ENCODE results near the gene MAML3.

MAML3 gene

DNA sequence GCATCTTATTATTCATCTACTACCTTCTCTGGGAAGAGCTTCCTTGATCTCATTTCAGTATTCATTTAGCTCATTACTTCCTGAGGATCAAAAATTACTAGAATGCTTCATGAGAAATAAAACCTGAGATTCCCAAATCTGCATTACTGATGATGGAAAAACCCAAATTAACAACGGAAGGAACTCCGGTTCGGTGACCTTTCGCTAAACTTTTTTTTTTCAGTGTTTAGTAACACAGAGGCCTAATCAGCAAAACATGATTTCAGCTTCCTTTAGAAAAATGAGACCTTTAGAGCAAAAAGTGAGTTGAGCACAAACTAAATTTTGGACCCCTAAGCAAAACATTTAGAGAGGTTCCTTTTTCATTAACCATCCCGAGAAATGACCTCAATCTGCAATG, 229.2 kb downstream of the MAML3 start:
- TF ChIP-seq REST (IDR thresholded peaks at IDR 0.05; ENCODE audit: insufficient read depth in 1 of 2, low read depth in 2 of 2, low read length in 2 of 2): no peak
- TF ChIP-seq TAF1 (IDR thresholded peaks at IDR 0.05; ENCODE audit: borderline replicate concordance, insufficient read depth, low read length): no peak
- no peak for TF ChIP-seq POLR2AphosphoS5 (IDR thresholded peaks at IDR 0.05; ENCODE audit: low read depth, low read length)
- TF ChIP-seq FOXP2 (optimal IDR thresholded peaks at IDR 0.05; ENCODE audit: borderline replicate concordance, extremely low read depth, extremely low read length, insufficient read depth): no peak
- no peak for TF ChIP-seq SIN3A (IDR thresholded peaks at IDR 0.05; ENCODE audit: borderline replicate concordance, insufficient read depth, low read length)

DNA sequence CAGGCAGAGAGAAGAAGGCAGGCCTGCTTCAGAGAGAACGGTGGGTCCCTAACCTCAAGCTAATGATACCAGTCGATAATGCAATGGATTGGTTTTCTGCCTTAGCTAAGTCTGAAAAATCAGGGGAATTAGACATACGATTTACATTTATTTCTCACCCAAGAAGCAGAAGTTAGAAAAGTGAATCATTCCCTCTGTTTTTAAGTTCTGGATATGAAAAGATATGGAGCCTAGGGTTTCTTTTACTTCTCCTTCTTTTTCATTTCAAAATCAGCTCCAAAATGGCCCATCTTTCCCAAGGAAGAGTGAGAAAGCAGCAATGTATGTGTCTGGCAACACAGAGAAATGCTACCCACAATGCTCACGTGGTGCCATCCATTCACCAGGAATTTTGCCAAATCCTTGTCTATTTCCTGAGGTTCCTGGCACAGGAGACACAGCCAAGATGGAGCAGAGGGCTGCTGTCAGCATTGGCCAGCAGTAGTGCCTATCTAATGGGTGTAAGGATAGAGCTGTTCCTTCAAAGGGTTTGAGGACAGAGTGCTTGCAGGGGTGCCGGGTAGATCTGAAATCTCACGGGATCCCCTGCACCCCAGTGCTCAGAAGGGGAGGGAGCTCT, 231.5 kb downstream of the MAML3 start:
- TF ChIP-seq SIN3A (IDR thresholded peaks at IDR 0.05; ENCODE audit: borderline replicate concordance, insufficient read depth, low read length) (no peak), REST (IDR thresholded peaks at IDR 0.05; ENCODE audit: insufficient read depth in 1 of 2, low read depth in 2 of 2, low read length in 2 of 2) (no peak), FOXP2 (optimal IDR thresholded peaks at IDR 0.05; ENCODE audit: borderline replicate concordance, extremely low read depth, extremely low read length, insufficient read depth) (no peak), POLR2AphosphoS5 (IDR thresholded peaks at IDR 0.05; ENCODE audit: low read depth, low read length) (no peak), TAF1 (IDR thresholded peaks at IDR 0.05; ENCODE audit: borderline replicate concordance, insufficient read depth, low read length) (no peak)

DNA sequence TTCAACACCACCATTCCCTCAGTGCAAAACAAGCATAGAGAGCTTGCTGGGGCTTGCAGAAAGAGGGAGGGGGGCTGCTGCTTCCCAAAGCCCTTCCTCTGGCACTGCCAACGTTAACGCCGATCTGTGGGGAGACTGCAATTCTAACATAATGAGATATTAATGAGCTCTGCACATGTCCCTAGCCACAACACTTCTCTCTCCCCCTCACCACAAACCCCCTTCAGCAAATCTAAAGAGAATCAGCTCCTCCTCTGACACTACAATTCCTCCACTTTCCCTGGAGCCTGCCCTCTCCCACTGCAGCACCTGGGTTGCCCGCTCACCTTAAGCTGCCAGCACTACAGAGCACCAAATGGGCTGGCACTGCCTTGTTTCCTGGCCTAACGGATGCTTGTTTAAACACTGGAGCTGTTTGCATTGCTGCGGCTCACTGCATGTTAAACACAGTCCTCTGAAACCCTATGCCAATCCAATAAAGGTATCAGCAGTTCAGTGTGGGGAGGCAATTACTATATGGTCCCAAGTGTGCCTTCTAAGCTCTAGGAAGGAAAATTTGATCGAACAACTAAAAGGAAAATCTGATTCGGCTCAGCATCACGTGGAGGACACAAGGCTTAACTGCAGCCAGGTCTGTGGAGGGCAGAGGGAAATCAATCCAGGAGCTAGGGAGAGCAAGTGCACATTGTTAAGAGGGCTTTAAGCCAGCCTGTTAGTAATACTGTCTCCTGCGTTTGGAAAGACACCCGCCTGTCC, 232.4 kb downstream of the MAML3 start:
- TF ChIP-seq FOXP2 (optimal IDR thresholded peaks at IDR 0.05; ENCODE audit: borderline replicate concordance, extremely low read depth, extremely low read length, insufficient read depth): no peak
- no peak for TF ChIP-seq REST (IDR thresholded peaks at IDR 0.05; ENCODE audit: insufficient read depth in 1 of 2, low read depth in 2 of 2, low read length in 2 of 2)
- no peak for TF ChIP-seq SIN3A (IDR thresholded peaks at IDR 0.05; ENCODE audit: borderline replicate concordance, insufficient read depth, low read length)
- no peak for TF ChIP-seq POLR2AphosphoS5 (IDR thresholded peaks at IDR 0.05; ENCODE audit: low read depth, low read length)
- TF ChIP-seq TAF1 (IDR thresholded peaks at IDR 0.05; ENCODE audit: borderline replicate concordance, insufficient read depth, low read length): no peak

DNA sequence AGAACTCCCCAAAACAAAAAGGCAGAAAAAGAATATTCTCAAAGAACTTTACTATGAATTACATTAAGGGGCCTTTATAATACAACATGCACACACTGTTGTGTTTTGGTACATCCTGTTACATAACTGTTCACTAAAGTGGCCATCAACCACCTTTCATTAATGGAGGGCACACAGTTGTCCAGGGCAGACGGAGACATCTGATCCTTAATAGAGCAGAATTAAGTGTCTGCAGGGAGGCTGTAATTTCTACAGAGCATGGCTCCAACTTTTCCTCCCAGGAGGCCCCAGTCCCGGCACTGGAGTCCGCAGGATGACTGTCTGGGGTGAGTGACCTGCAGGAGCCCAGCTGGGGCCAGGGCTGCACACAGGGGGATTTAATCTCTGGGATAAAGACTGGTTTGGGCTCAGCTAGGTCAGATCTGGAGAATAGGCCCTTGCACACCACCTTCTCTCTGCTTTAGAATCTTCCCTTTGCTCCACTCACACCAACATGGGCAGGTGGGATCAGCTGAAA, 233.4 kb downstream of the MAML3 start:
- TF ChIP-seq TAF1 (IDR thresholded peaks at IDR 0.05; ENCODE audit: borderline replicate concordance, insufficient read depth, low read length): no peak
- no peak for TF ChIP-seq FOXP2 (optimal IDR thresholded peaks at IDR 0.05; ENCODE audit: borderline replicate concordance, extremely low read depth, extremely low read length, insufficient read depth)
- no peak for TF ChIP-seq REST (IDR thresholded peaks at IDR 0.05; ENCODE audit: insufficient read depth in 1 of 2, low read depth in 2 of 2, low read length in 2 of 2)
- no peak for TF ChIP-seq SIN3A (IDR thresholded peaks at IDR 0.05; ENCODE audit: borderline replicate concordance, insufficient read depth, low read length)
- TF ChIP-seq POLR2AphosphoS5 (IDR thresholded peaks at IDR 0.05; ENCODE audit: low read depth, low read length): no peak
